Testis (tissue), 3 donors: ENCODE results near the gene CCL27. TPM values are rescaled to one million over a fixed set of nuclear protein-coding genes. Genes with fewer than 3 reads are reported as not detected.

Experiments used
- DNase-seq: peaks from one replicate; pipeline ENCODE4 v3.0.0-alpha.2; 2019
- H3K27ac ChIP-seq, 2 donors: fragments of 200-600 bp; sonication (generic); one replicate each; pipeline ENCODE4 v1.5.1; 2019
- H3K27me3 ChIP-seq: fragments of 200-600 bp; sonication (generic); one replicate; pipeline ENCODE4 v1.5.1; 2019
- H3K36me3 ChIP-seq: fragments of 200-600 bp; sonication (generic); one replicate; pipeline ENCODE4 v1.5.1; 2017; ENCODE audit warnings: low read depth; ENCODE audit errors: missing control alignments
- H3K4me1 ChIP-seq: fragments of 200-600 bp; sonication (generic); one replicate; pipeline ENCODE4 v1.5.1; 2019
- H3K4me3 ChIP-seq, 2 donors: fragments of 200-600 bp; sonication (generic); one replicate each; pipeline ENCODE4 v1.5.1; 2017 to 2019
- H3K9me3 ChIP-seq: fragments of 200-600 bp; sonication (generic); one replicate; pipeline ENCODE4 v1.5.1; 2017
- CTCF ChIP-seq, 3 experiments: fragments of 450-650 bp in 2 of 3; fragments of 200-600 bp in 1 of 3; sonication (generic) in 1 of 3; IDR thresholded peaks; one replicate each; pipeline ENCODE4 v1.5.1; 2016 to 2019; ENCODE audit warnings: antibody characterized with exemption in 3 of 3, mild to moderate bottlenecking in 2 of 3, moderate library complexity in 1 of 3
- POLR2A ChIP-seq: fragments of 450-650 bp; IDR thresholded peaks from one replicate; pipeline ENCODE4 v1.6.1; 2017; ENCODE audit warnings: antibody characterized with exemption, mild to moderate bottlenecking, moderate library complexity
- WGBS, 2 donors: methylation state at CpG; one replicate each; pipeline ENCODE4 v1.1.5; 2018; 5-methylcytosine and 5-hydroxymethylcytosine counted together
- intact Hi-C: fragments of 100-400 bp; cut with DNase I; formaldehyde crosslinking; loops from one replicate; pipeline ENCODE4 v1.15.1; 2023; ENCODE audit warnings: low total_unique reads
- polyA plus RNA-seq: library from polyadenylated mRNA; stranded (reverse); fragments of 350-450 nt; fragmentation: Illumina TruSeq; extraction: RNeasy Lipid Tissue Mini Kit (QIAGEN cat#74804); gene quantifications from one replicate; pipeline ENCODE4 v1.2.3, GENCODE V29; 2014; ENCODE audit warnings: low read depth, low replicate concordance; ENCODE audit not compliant: insufficient read depth
- total RNA-seq, 2 donors: library from RNA; depleted of rRNA; stranded (reverse); fragments of >200 nt; gene quantifications; one replicate each; pipeline ENCODE4 v1.2.3, GENCODE V29; 2016

The CCL27 gene
- total and polyA plus RNA-seq, 3 donors from 2014 or later = 1.4 to 3.1 TPM; not detected in 1

- 1% methylated on average over 49 of the region's 74 CpGs; no CpG with 5 or more reads in 1 of the 2 donors for WGBS, 2 donors
- intact Hi-C loops = no loop called here
These were observed 24.9 kb downstream of the CCL27 start, which contains the start of gene SIGMAR1 for GRCh38 chr9:34637356-34638137. SIGMAR1 (minus strand) TSS chr9:34637787; CDS start chr9:34637697, 90 bp downstream.

GRCh38 chr9:34636791-34637355 lies 25.6 kb downstream of the CCL27 start:
- DNase-seq = peak; percentile 60
- Histone ChIP-seq H3K27ac (peak overlapping the region; percentile 65 to 83), H3K4me3 (peak overlapping the region; percentile 74 to 78), H3K9me3 (no peaks in the 10 kb centered on the region), H3K4me1 (peaks cover 11% of the 10 kb centered on the region), H3K36me3 (no peaks in the 10 kb centered on the region), H3K27me3 (no peaks in the 10 kb centered on the region)
- no peak for TF ChIP-seq POLR2A
- no peak for TF ChIP-seq CTCF (IDR thresholded peaks at IDR 0.05)
- WGBS, 2 donors = 10 to 18% methylated on average over 4 to 23 of the region's 23 CpGs
- intact Hi-C loops = no loop called here

More at GRCh38 chr9:34637356-34638137, 24.9 kb downstream of the CCL27 start, which contains the start of gene SIGMAR1:
- peak; percentile 94 for DNase-seq
- Histone ChIP-seq H3K36me3 (no peaks in the 10 kb centered on the region), H3K27me3 (no peaks in the 10 kb centered on the region), H3K27ac (peak within 1 kb of the TSS; percentile 75 to 83), H3K4me3 (peak within 1 kb of the TSS; percentile 74 to 78), H3K9me3 (no peaks in the 10 kb centered on the region), H3K4me1 (peaks cover 11% of the 10 kb centered on the region)
- TF ChIP-seq POLR2A = no peak
- TF ChIP-seq CTCF (IDR thresholded peaks at IDR 0.05) = no peak

GRCh38 chr9:34635556-34635955 lies 26.9 kb downstream of the CCL27 start:
- Histone ChIP-seq H3K27ac (no peak overlapping the region), H3K4me3 (no peak overlapping the region), H3K9me3 (no peaks in the 10 kb centered on the region), H3K4me1 (peaks cover 11% of the 10 kb centered on the region), H3K36me3 (no peaks in the 10 kb centered on the region), H3K27me3 (no peaks in the 10 kb centered on the region)
- no peak for TF ChIP-seq POLR2A
- no peak for TF ChIP-seq CTCF (IDR thresholded peaks at IDR 0.05)
- no peak for DNase-seq
- 94% methylated on average over 14 of the region's 14 CpGs for WGBS, 2 donors
- intact Hi-C loops = no loop called here

GRCh38 chr9:34634551-34635248 lies 27.8 kb downstream of the CCL27 start:
- H3K36me3 ChIP-seq = no peaks in the 10 kb centered on the region
- intact Hi-C loops = no loop called here
- no peak for TF ChIP-seq CTCF (IDR thresholded peaks at IDR 0.05)
- no peak for TF ChIP-seq POLR2A
- peaks cover 11% of the 10 kb centered on the region for H3K4me1 ChIP-seq
- WGBS, 2 donors = 82 to 84% methylated on average over 3 of the region's 3 CpGs
- no peaks in the 10 kb centered on the region for H3K27me3 ChIP-seq
- H3K4me3 ChIP-seq = no peak overlapping the region
- no peak overlapping the region for H3K27ac ChIP-seq
- no peak for DNase-seq
- H3K9me3 ChIP-seq = no peaks in the 10 kb centered on the region
